Aorta (tissue), 5 donors: ENCODE results near the gene GLG1. TPM values are rescaled to one million over a fixed set of nuclear protein-coding genes. Genes with fewer than 3 reads are reported as not detected.
"Not testable (repeated sequence)": the region's sequence is repeated elsewhere in the genome, so short reads cannot be mapped to it uniquely, and the experiment has no call there.

Experiments
- ATAC-seq: fragments of 200-7000 bp; cut with Tn5 transposase; one replicate; pipeline ENCODE4 v1.9.1; 2022; ENCODE audit warnings: moderate library complexity; ENCODE audit not compliant: low FRiP score
- DNase-seq, 2 donors: peaks; one replicate each; pipeline ENCODE4 v3.0.0-alpha.2; 2020
- H3K27ac ChIP-seq, 2 donors: one replicate each; pipeline ENCODE4 v1.5.1; 2013; ENCODE audit warnings: low read length in 2 of 2, mild to moderate bottlenecking in 2 of 2, moderate library complexity in 2 of 2, control low read depth in 1 of 2, inconsistent platforms in 1 of 2, low read depth in 1 of 2
- H3K27me3 ChIP-seq, 2 donors: one replicate each; pipeline ENCODE4 v1.6.1; 2013; ENCODE audit warnings: control low read depth in 1 of 2, low read length in 1 of 2, mild to moderate bottlenecking in 1 of 2, moderate library complexity in 1 of 2; ENCODE audit not compliant: insufficient read depth in 2 of 2, control insufficient read depth in 1 of 2
- H3K36me3 ChIP-seq, 2 donors: one replicate each; pipeline ENCODE4 v1.6.1; 2013; ENCODE audit warnings: control low read depth in 1 of 2, low read length in 1 of 2, mild to moderate bottlenecking in 1 of 2; ENCODE audit not compliant: insufficient read depth in 2 of 2, control insufficient read depth in 1 of 2
- H3K4me1 ChIP-seq, 2 donors: one replicate each; pipeline ENCODE4 v1.6.1; 2013; ENCODE audit warnings: low read length in 2 of 2, control low read depth in 1 of 2, mild to moderate bottlenecking in 1 of 2, moderate library complexity in 1 of 2; ENCODE audit not compliant: insufficient read depth in 2 of 2, control insufficient read depth in 1 of 2
- H3K4me3 ChIP-seq, 2 donors: one replicate each; pipeline ENCODE4 v1.5.1; 2013; ENCODE audit warnings: low read length in 2 of 2, control low read depth in 1 of 2, mild to moderate bottlenecking in 1 of 2
- H3K9me3 ChIP-seq: one replicate; pipeline ENCODE4 v1.6.1; 2013; ENCODE audit warnings: mild to moderate bottlenecking, low read length; ENCODE audit not compliant: control insufficient read depth
- WGBS, 2 donors: extraction: QIAGEN DNeasy Blood & Tissue Kit; methylation state at CpG; one replicate each; pipeline ENCODE4 v1.1.7; 2013; 5-methylcytosine and 5-hydroxymethylcytosine counted together
- intact Hi-C, 2 donors: fragments of 100-400 bp; cut with DNase I; formaldehyde crosslinking; loops; one replicate each; pipeline versions ENCODE4 v1.14.2 to v1.15.0; 2022
- polyA plus RNA-seq, 2 donors: library from polyadenylated mRNA; stranded (reverse); fragments of 200-250 nt; gene quantifications; one replicate each; pipeline ENCODE4 v1.2.3, GENCODE V29; 2013
- total RNA-seq, 2 donors: library from RNA; stranded (reverse); fragmentation: NEBNext Ultra II Directional; extraction: Animal tissue kit (Norgen Biotek cat#: 25700); gene quantifications; one replicate each; pipeline ENCODE4 v1.2.1, GENCODE V29; 2021
- donor health status: healthy with polysubstance abuse.
- donor health status: Bipolar disorder and iron deficiency.
- donor health status: DM: no; HTN: no; CAD: no.
- donor health status: DM: no; HTN: no; CAD: no.
- donor health status: DM: yes; HTN: yes; CAD: no.

The GLG1 gene
- total and polyA plus RNA-seq, 4 donors = 26.2 to 173 (median 114) TPM

DNA sequence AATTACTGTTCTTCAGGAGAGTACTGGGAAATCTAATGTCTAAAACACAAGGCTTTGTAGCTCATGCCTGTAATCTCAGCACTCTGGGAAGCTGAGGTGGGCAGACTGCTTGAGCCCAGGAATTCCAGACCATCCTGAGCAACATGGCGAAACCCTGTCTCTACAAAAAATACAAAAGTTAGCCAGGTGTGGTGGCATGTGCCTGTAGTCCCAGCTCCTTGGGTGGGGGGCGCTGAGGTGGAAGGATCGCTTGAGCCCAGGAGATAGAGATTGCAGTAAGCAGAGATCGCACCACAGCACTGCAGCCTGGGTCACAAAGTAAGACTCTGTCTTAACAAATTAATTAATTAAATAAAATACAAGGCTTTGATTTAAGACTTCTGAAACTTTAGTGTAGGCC is 60.8 kb downstream of the GLG1 start:
- H3K36me3 ChIP-seq, ATAC-seq, H3K4me1 ChIP-seq, intact Hi-C loops, H3K27ac ChIP-seq, H3K9me3 ChIP-seq, H3K4me3 ChIP-seq, H3K27me3 ChIP-seq, DNase-seq: not testable (repeated sequence)
- WGBS, 2 donors = 98 to 99% methylated on average over 4 of the region's 4 CpGs

DNA sequence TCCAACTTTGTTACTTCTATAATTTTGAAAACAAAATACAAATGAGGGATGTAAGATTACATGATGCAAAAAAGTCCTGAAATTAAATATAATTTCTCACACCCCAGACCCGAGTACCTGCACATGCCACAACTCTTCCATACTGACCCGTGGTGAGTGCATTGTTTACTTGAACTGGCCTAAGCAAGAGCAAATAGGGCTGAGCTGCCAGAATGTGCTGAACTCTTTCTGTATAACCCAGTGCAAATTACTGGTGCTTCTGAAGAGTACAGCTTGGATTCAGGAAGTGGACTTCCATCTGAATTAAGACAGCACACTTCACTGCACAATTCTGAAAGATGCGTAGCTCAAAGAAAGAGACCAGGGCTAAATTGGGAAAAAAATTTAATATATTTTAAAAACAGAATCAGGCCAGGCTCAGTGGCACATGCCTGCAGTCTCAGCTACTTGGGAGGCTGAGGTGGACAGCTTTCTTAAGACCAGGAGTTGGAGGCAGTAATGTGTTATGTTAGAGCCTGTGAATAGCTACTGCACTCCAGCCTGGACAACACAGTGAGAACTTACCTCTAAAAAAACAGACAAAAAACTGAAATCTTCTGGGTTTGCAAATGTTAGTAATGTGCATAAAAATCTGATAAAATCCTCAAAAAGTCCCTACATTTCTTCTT is 63.9 kb downstream of the GLG1 start:
- DNase-seq, H3K9me3 ChIP-seq, ATAC-seq, intact Hi-C loops, H3K4me1 ChIP-seq, H3K27ac ChIP-seq, H3K36me3 ChIP-seq, H3K27me3 ChIP-seq, H3K4me3 ChIP-seq: not testable (repeated sequence)
- WGBS, 2 donors = 86 to 95% methylated on average over 1 of the region's 3 CpGs

DNA sequence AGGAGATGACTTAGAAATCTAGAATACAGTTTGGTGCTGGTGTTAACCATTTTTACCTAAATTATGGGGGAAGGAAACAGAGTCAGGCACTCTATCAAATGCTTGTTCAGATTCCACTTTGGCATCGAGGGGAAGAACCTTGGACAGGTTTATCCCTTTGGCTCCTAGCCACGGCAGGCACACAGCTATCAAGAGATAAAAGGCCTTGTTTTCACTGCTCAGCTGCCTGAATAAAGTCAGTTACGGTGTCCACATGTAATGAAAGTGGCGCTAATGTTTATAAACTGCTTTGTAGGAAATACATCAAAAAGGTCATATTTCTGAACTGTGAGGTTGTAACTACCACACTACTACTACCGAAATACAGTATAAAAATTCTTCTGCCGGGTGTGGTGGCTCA is 66.3 kb downstream of the GLG1 start:
- intact Hi-C loops, ATAC-seq: not testable (repeated sequence)
- 60 to 63% methylated on average over 6 of the region's 6 CpGs for WGBS, 2 donors

GRCh38 chr16:74538801-74539200 is 68.1 kb downstream of the GLG1 start:
- DNase-seq, ATAC-seq, H3K36me3 ChIP-seq, H3K4me1 ChIP-seq, intact Hi-C loops, H3K27me3 ChIP-seq, H3K4me3 ChIP-seq, H3K9me3 ChIP-seq, H3K27ac ChIP-seq: not testable (repeated sequence)
- WGBS, 2 donors = 100% methylated on average over 1 of the region's 3 CpGs

More for the DNA sequence above, 66.3 kb downstream of the GLG1 start:
- H3K9me3 ChIP-seq, H3K4me1 ChIP-seq, H3K27ac ChIP-seq, H3K36me3 ChIP-seq, H3K4me3 ChIP-seq, DNase-seq, H3K27me3 ChIP-seq: not testable (repeated sequence)

- H3K9me3 ChIP-seq, ATAC-seq, H3K36me3 ChIP-seq, H3K27me3 ChIP-seq, H3K27ac ChIP-seq, H3K4me3 ChIP-seq, DNase-seq, H3K4me1 ChIP-seq, intact Hi-C loops: not testable (repeated sequence)
- WGBS, 2 donors = 90 to 94% methylated on average over 1 of the region's 1 CpG
Observed at GRCh38 chr16:74537746-74538145, 69.2 kb downstream of the GLG1 start.

DNA sequence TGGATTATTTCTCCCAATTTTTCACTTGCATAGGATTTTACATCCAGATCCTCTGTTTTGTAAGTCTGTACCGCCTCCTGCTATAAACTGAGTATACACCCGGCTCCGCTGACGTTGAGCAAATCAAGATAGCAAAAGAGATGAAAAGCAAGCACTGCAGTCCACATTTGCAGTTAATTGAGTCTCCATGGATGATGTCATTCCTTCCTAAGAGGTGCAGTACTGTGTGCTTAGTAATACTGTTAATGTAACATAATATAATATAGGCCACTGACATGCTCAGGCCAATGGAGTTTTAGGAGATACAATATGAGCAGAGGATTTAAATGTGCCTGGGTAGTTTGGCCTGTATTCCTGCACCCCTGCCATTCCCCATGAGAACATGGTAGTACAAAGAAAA is 72.3 kb downstream of the GLG1 start:
- H3K27me3 ChIP-seq, intact Hi-C loops, H3K9me3 ChIP-seq, H3K4me1 ChIP-seq, H3K4me3 ChIP-seq, ATAC-seq, H3K27ac ChIP-seq, DNase-seq, H3K36me3 ChIP-seq: not testable (repeated sequence)
- WGBS, 2 donors = 79 to 86% methylated on average over 3 of the region's 4 CpGs

DNA sequence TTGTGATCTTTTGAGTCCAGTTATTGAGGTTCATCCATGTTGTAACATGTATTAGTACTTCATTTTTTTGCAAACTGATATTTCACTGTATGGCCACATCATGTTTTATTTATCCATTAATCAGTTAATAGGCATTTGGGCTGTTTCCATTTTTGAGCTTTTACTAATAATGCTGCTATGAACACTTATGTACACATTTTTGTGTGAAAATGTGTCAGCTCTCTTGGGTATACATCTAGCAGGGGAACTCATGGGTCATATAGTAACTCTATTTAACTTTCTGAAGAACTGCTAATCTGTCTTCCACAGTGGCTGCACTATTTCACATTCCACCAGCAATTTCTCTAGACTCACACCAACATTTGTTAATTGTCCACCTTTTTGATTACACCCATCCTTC is 82.0 kb downstream of the GLG1 start:
- H3K4me1 ChIP-seq = peaks cover 2 to 4% of the 10 kb centered on the region in 2 donors
- no peak for DNase-seq
- no peak for ATAC-seq
- H3K36me3 ChIP-seq = no peaks in the 10 kb centered on the region
- no peaks in the 10 kb centered on the region for H3K9me3 ChIP-seq
- no peak overlapping the region for H3K4me3 ChIP-seq
- no peaks in the 10 kb centered on the region for H3K27me3 ChIP-seq
- intact Hi-C loops = no loop called here
- H3K27ac ChIP-seq = no peak overlapping the region

- Histone ChIP-seq H3K4me3 (no peak overlapping the region), H3K27me3 (no peaks in the 10 kb centered on the region), H3K27ac (no peak overlapping the region), H3K36me3 (no peaks in the 10 kb centered on the region), H3K4me1 (peaks cover 2 to 4% of the 10 kb centered on the region in 2 donors), H3K9me3 (no peaks in the 10 kb centered on the region)
- intact Hi-C loops = no loop called here
- no peak for DNase-seq
- ATAC-seq = no peak
- WGBS, 2 donors = 86 to 90% methylated on average over 5 of the region's 5 CpGs
Observed at GRCh38 chr16:74524117-74524516, 82.8 kb downstream of the GLG1 start.

- H3K4me1 ChIP-seq, ATAC-seq, H3K4me3 ChIP-seq, H3K9me3 ChIP-seq, H3K27ac ChIP-seq, intact Hi-C loops, DNase-seq, H3K27me3 ChIP-seq, H3K36me3 ChIP-seq: not testable (repeated sequence)
- 88 to 95% methylated on average over 3 of the region's 3 CpGs for WGBS, 2 donors
Observed at GRCh38 chr16:74523706-74524105, 83.2 kb downstream of the GLG1 start.
